IPS-NIHi7 (cell line): ENCODE results near the gene PPA1.
"Not testable (repeated sequence)": the region's sequence is repeated elsewhere in the genome, so short reads cannot be mapped to it uniquely, and the experiment has no call there.

Experiments used
- DNase-seq: peaks from one replicate; pipeline ENCODE4 v3.0.0; 2012; ENCODE audit warnings: mixed read lengths; ENCODE audit errors: extremely low spot score

Gene PPA1

GRCh38 chr10:70254778-70255328, 21.6 kb upstream of the PPA1 start:
- DNase-seq, result no peak

GRCh38 chr10:70253878-70254765, 20.9 kb upstream of the PPA1 start:
- DNase-seq, result no peak

DNA sequence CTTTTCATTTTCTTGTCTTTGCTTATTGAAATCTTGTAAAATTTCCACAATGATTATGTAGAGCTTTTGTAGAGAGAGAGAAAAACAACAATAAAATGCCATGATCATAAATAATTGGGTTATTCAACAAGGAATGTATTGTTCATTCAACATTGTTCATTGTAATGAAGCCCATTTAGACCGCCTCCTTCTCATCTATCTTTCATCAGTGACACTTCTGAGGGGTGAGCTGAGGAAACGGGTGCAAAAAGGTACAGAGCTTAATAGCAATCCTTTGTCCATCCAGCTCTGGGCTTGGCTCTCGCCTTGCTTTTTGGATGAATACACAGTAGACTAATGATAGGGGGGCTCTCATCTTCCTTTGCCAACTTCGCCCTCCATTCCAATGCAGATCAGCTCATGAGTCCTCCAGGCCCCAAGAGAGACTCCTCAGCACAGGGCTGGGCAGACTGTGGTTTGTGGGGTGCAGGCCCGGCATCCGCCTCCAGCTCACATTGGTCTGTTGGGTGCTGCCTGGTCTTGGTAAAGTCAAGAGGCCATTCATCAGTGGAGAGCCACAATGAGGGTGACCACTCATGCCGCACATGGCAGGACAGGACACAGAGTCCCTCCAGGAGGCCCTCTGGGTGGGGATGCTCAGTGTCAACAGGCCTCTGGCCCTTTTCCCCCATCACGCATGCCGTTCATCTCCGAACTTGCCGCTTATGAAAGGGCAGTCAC, 17.9 kb upstream of the PPA1 start:
- DNase-seq, result no peak

DNA sequence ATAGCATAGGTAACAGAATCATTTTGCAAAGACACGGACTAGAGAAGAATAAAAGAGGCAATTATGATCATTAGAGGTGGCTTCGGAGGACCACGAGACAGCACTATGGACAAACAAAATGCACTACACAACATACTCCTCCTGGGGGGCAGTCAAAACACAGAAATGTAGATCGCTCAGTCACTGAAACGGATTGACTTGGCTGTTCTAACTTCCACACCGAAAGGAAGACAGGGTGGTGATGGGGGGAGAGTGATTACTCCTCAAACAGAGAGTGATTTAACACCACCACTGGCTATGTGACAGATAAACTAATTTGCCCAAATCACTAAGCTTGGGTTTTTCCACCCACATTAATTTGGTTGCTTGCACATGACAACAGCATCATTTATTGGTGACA, 14.1 kb upstream of the PPA1 start:
- no peak for DNase-seq

GRCh38 chr10:70241081-70241480, 7.9 kb upstream of the PPA1 start:
- no peak for DNase-seq

DNA sequence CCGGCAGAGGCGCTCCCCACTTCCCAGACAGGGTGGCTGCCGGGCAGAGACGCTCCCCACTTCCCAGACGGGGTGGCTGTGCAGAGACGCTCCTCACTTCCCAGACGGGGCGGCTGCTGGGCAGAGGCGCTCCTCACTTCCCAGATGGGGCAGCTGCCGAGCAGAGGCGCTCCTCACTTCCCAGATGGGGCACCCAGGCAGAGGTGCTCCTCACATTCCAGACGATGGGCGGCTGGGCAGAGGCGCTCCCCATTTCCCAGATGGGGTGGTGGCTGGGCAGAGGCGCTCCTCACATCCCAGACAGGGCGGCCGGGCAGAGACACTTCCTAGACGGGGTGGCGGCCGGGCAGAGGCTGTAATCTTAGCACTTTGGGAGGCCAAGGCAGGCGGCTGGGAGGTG, 6.8 kb upstream of the PPA1 start:
- DNase-seq, result not testable (repeated sequence)

DNA sequence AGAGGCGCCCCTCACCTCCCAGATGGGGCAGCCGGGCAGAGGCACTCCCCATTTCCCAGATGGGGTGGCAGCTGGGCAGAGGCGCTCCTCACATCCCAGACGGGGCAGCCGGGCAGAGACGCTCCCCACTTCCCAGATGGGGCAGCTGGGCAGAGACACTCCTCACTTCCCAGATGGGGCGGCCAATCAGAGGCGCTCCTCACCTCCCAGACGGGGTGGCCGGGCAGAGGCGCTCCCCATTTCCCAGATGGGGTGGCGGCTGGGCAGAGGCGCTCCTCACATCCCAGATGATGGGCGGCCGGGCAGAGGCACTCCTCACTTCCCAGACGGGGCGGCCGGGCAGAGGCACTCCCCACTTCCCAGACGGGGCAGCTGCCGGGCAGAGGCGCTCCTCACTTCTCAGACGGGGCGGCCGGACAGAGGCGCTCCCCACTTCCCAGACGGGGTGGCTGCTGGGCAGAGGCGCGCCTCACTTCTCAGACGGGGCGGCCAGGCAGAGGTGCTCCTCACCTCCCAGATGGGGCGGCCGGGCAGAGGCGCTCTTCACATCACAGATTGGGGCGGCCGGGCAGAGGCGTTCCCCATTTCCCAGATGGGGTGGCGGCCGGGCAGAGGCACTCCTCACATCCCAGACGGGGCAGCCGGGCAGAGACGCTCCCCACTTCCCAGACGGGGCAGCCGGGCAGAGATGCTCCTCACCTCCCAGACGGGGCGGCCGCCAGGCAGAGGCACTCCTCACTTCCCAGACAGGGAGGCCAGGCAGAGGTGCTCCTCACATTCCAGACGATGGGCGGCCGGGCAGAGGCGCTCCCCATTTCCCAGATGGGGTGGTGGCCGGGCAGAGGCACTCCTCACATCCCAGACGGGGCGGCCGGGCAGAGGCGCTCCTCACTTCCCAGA, 6.1 kb upstream of the PPA1 start:
- not testable (repeated sequence) for DNase-seq

DNA sequence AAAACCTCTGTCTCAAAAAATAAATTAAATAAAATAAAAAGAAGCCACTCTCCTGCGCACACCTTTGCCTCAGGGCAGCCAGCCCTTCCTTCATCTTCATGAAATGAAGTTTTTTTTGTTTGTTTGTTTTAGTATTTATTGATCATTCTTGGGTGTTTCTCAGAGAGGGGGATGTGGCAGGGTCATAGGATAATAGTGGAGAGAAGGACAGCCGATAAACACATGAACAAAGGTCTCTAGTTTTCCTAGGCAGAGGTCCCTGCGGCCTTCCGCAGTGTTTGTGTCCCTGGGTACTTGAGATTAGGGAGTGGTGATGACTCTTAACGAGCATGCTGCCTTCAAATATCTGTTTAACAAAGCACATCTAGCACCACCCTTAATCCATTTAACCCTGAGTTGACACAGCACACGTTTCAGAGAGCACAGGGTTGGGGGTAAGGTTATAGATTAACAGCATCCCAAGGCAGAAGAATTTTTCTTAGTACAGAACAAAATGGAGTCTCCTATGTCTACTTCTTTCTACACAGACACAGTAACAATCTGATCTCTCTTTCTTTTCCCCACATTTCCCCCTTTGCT, 4.8 kb upstream of the PPA1 start:
- DNase-seq, result not testable (repeated sequence)

- no peak for DNase-seq
These were observed 1.6 kb upstream of the PPA1 start for GRCh38 chr10:70234668-70235447.

- peak; percentile 53 for DNase-seq
These were observed 691 bp upstream of the PPA1 start for GRCh38 chr10:70233939-70234300.

GRCh38 chr10:70232859-70233108, 445 bp downstream of the PPA1 start:
- no peak for DNase-seq

DNA sequence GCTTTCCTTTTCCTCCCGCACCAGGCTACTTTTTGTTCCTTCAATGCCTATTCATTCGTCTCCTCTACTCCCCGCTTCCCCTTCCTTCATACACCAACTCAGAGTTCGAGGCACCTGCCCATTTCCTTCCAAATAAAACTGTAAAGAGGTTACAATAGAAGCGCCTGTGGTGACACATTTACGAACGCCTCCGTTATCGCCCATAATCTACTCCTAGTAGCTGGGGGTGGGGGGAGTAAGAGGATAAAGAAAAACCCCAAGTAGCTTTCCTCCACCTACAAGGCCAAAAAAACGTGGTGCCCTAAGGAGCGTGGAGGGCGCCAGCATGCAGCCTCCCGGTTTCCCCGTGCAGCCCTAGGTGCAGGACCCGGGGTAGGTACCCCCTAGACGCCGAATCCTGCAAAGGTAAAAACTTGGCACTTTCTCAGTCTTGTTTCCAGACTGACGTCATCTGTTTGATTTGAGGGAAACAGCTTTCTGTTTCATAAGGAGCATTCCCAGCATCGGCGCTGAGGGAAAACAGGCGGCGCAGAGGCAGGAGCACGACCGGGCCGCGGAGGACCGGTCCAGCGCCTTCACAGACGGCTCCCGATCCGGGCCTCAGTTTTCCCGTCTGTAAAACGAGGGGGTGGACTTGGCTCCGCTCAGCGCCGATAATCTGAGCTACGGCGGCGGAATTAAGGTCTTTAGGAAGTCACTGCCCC, 922 bp downstream of the PPA1 start:
- DNase-seq, result peak; percentile 21

GRCh38 chr10:70228491-70228890, 4.7 kb downstream of the PPA1 start:
- DNase-seq, result no peak

GRCh38 chr10:70227548-70228320, 5.5 kb downstream of the PPA1 start:
- DNase-seq, result no peak

GRCh38 chr10:70223728-70224127, 9.5 kb downstream of the PPA1 start:
- DNase-seq, result no peak

DNA sequence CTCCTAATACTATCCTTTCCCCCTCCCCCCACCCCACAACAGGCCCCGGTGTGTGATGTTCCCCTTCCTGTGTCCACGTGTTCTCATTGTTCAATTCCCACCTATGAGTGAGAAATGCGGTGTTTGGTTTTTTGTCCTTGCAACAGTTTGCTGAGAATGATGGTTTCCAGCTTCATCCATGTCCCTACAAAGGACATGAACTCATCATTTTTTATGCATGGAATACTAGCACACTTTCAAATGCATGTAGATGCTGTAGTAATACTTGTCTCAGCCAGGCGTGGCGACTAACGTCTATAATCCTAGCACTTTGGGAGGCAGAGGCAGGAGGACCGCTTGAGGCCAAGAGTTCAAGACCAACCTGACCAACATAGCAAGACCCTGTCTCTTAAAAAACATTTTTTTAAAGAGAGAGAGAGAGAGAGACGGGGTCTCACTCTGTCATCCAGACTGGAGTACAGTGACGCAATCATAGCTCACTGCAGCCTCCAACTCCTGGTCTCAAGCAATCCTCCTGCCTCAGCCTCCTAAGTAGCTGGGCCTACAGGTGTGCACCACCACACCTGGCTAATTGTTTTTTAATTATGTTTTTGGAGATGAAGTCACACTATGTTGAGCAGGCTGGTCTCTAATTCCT, 10.3 kb downstream of the PPA1 start:
- not testable (repeated sequence) for DNase-seq

DNA sequence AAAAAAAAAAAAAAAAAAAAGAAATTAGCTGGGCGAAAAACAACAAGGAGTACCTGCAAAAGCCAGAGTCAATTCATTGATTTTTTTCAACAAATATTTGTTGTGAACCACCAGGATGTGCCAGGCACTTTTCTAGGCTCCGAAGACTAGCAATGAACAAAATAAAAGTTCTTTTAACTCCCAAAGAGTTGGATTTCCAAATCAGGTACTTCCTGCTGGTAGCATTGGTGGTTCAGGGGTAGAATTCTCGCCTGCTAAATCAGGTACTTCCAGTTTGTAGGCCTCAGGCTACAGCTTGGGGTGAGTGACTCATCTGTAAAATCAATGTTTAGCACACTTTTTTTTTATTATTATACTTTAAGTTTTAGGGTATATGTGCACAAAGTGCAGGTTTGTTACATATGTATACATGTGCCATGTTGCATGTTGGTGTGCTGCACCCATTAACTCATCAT, 10.9 kb downstream of the PPA1 start:
- no peak for DNase-seq

- no peak for DNase-seq
These were observed 12.2 kb downstream of the PPA1 start for GRCh38 chr10:70221030-70221429.

- DNase-seq, result no peak
These were observed 20.4 kb downstream of the PPA1 start for GRCh38 chr10:70212879-70213278.
